AML-193 (cell line): ENCODE data around the gene HEMK1.

Experiments
- DNase-seq, 2 experiments: peaks; one replicate each; lab custom pipeline; 2025; lab: John Stamatoyannopoulos, UW

Gene HEMK1

DNA sequence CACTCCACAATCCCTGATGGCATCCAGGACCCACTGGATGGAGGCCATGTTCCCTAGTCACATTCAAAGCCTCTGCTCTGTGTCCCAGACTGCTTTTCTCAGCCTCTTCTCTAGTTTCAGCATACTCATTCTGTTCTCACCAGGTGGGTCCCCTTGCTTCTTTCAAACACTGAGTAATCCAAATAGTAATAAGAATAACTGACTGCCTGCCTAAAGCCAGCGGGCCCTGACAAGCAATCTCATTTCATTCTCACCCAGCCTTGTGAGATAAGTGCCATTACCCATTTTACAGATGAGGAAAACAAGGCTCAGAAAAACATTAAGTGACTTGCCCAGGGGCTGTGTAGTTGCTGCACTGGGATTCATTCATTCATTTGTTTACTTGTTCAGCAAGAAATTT lies 73.1 kb downstream of the HEMK1 start:
- DNase-seq = no peak

DNA sequence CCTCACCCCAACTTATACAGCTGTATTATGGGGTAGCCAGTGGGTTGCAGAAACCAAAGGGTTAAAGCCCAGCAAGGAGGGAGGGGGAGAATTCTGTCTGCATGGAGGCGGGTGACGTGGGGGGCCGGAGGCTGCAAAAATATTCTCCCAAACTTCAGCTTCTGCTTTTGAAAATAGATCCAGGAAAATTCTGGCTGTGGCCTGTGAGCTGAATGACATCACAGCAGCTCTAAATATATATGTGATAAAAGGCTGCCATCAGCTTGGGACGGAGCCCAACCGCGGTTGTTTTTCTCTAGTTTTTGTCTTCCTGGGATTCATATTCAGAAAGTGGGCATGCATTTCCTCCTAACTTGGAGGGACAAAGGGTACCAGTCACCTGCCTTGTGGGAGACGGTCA lies 75.2 kb downstream of the HEMK1 start:
- no peak for DNase-seq

DNA sequence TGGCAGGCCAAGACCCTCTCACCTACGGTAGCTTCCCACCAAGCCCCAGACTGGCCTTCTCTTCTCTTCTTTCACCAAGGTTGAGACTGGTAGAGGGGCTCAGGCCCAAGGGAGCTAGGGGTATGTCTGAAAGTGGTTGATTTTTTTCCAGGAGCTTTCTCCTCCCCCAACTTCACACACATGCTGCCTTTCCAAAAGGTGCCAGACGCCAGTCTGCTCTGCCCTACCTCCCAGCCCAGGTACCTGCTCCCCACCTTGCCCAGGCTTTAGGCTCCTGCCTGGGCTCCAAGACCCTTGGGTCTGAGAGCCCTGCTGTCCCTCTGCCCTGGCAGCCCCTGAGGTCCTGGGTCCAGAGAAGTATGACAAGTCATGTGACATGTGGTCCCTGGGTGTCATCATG lies 76.1 kb downstream of the HEMK1 start:
- DNase-seq = no peak
